HEK293 (cell line): ENCODE data around the gene AP3B1.

ENCODE experiments used
- CTCF ChIA-PET: fragments of 350-600 bp; formaldehyde crosslinking; extraction: SDS; loops from one replicate; lab custom pipeline; 2021; ENCODE audit warnings: antibody characterized with exemption; lab: Yijun Ruan, JAX
- POLR2A ChIA-PET: fragments of 300-600 bp; formaldehyde crosslinking; extraction: SDS; loops from one replicate; lab custom pipeline; 2020; ENCODE audit warnings: antibody characterized with exemption, inconsistent platforms; lab: Yijun Ruan, JAX
- H3K27ac ChIP-seq: fragments of 200-500 bp; sonication (Bioruptor generic); 2 replicates; pipeline ENCODE4 v1.5.1; 2014; ENCODE audit warnings: low read depth, low read length, control low read depth, inconsistent platforms; ENCODE audit errors: extremely low read depth
- H3K36me3 ChIP-seq, 2 experiments: fragments of 200-500 bp in 1 of 2; sonication (Bioruptor generic) in 1 of 2; 1 replicate in 1 of 2; 2 replicates in 1 of 2; pipeline ENCODE4 v1.5.1; 2014 to 2017; ENCODE audit warnings: inconsistent platforms in 2 of 2, low read length in 2 of 2; ENCODE audit not compliant: control insufficient read depth in 2 of 2, insufficient read depth in 1 of 2
- H3K4me1 ChIP-seq: fragments of 200-500 bp; sonication (Bioruptor generic); 2 replicates; pipeline ENCODE4 v1.5.1; 2014; ENCODE audit warnings: mild to moderate bottlenecking, low read length, inconsistent platforms; ENCODE audit not compliant: control insufficient read depth, insufficient read depth
- H3K4me3 ChIP-seq: 2 replicates; pipeline ENCODE4 v1.5.1; 2011; ENCODE audit warnings: low read depth, mild to moderate bottlenecking, control low read depth, low read length, moderate library complexity
- H3K9me3 ChIP-seq: fragments of 200-500 bp; sonication (Bioruptor generic); 2 replicates; pipeline ENCODE4 v1.5.1; 2014; ENCODE audit warnings: low read depth, low read length, inconsistent platforms; ENCODE audit not compliant: control insufficient read depth, insufficient read depth
- ATF2 ChIP-seq: fragments of 450-650 bp; formaldehyde crosslinking; IDR thresholded peaks from 2 replicates; pipeline ENCODE4 v1.5.1; 2016; ENCODE audit warnings: missing biosample characterization, missing genetic modification characterization, low read depth
- HOXC10 ChIP-seq: sonication (generic); formaldehyde crosslinking; IDR thresholded peaks from 2 replicates; pipeline ENCODE4 v1.8.1; 2023; ENCODE audit warnings: mild to moderate bottlenecking, missing genetic modification reagents
- MZF1 ChIP-seq: fragments of 450-650 bp; formaldehyde crosslinking; IDR thresholded peaks from 2 replicates; pipeline ENCODE4 v1.5.1; 2017; ENCODE audit warnings: missing biosample characterization, missing genetic modification characterization, borderline replicate concordance
- OSR2 ChIP-seq: fragments of 450-650 bp; formaldehyde crosslinking; IDR thresholded peaks from 2 replicates; pipeline ENCODE4 v1.5.1; 2016; ENCODE audit warnings: missing biosample characterization, missing genetic modification characterization
- PRDM1 ChIP-seq: fragments of 450-650 bp; formaldehyde crosslinking; IDR thresholded peaks from 2 replicates; pipeline ENCODE4; 2016; ENCODE audit warnings: missing biosample characterization, missing genetic modification characterization
- SP3 ChIP-seq: fragments of 450-650 bp; formaldehyde crosslinking; IDR thresholded peaks from 2 replicates; pipeline ENCODE4 v1.5.1; 2016; ENCODE audit warnings: missing biosample characterization, missing genetic modification characterization
- TCF7L2 ChIP-seq: IDR thresholded peaks from 2 replicates; pipeline ENCODE4 v1.6.1; 2011; ENCODE audit warnings: low read depth, mild to moderate bottlenecking, inconsistent platforms, low read length, moderate library complexity, borderline replicate concordance
- ZFHX2 ChIP-seq: fragments of 450-650 bp; formaldehyde crosslinking; conservative IDR thresholded peaks from 2 replicates; pipeline ENCODE4 v1.5.1; 2016; ENCODE audit warnings: missing biosample characterization, missing genetic modification characterization
- ZFP41 ChIP-seq: fragments of 450-650 bp; formaldehyde crosslinking; IDR thresholded peaks from 2 replicates; pipeline ENCODE4 v1.5.1; 2016; ENCODE audit warnings: missing biosample characterization, missing genetic modification characterization, borderline replicate concordance
- ZNF112 ChIP-seq: fragments of 450-650 bp; formaldehyde crosslinking; IDR thresholded peaks from 2 replicates; pipeline ENCODE4 v1.5.0; 2017; ENCODE audit warnings: missing biosample characterization, missing genetic modification characterization
- ZNF174 ChIP-seq: fragments of 450-650 bp; formaldehyde crosslinking; IDR thresholded peaks from 2 replicates; pipeline ENCODE4 v1.5.0; 2017; ENCODE audit warnings: missing biosample characterization, mild to moderate bottlenecking, missing genetic modification characterization
- ZNF24 ChIP-seq: fragments of 450-650 bp; formaldehyde crosslinking; IDR thresholded peaks from 2 replicates; pipeline ENCODE4 v1.5.1; 2016; ENCODE audit warnings: missing biosample characterization, missing genetic modification characterization
- ZNF302 ChIP-seq: fragments of 450-650 bp; formaldehyde crosslinking; IDR thresholded peaks from 2 replicates; pipeline ENCODE4 v1.5.1; 2016; ENCODE audit warnings: missing biosample characterization, missing genetic modification characterization, low read depth
- ZNF366 ChIP-seq: fragments of 450-650 bp; formaldehyde crosslinking; conservative IDR thresholded peaks from 2 replicates; pipeline ENCODE4 v1.5.1; 2016; ENCODE audit warnings: missing biosample characterization, missing genetic modification characterization
- ZNF37A ChIP-seq: fragments of 450-650 bp; IDR thresholded peaks from 2 replicates; pipeline ENCODE4 v1.5.1; 2018; ENCODE audit warnings: missing biosample characterization, missing genetic modification characterization
- ZNF521 ChIP-seq: fragments of 450-650 bp; formaldehyde crosslinking; IDR thresholded peaks from 2 replicates; pipeline ENCODE4 v1.5.1; 2017; ENCODE audit warnings: missing biosample characterization, mild to moderate bottlenecking, missing genetic modification characterization
- ZNF580 ChIP-seq: fragments of 450-650 bp; formaldehyde crosslinking; IDR thresholded peaks from 2 replicates; pipeline ENCODE4 v1.5.1; 2016; ENCODE audit warnings: missing biosample characterization, missing genetic modification characterization
- ZNF585B ChIP-seq: fragments of 450-650 bp; formaldehyde crosslinking; IDR thresholded peaks from 2 replicates; pipeline ENCODE4 v1.5.1; 2016; ENCODE audit warnings: missing biosample characterization, missing genetic modification characterization
- ZNF621 ChIP-seq: fragments of 450-650 bp; formaldehyde crosslinking; IDR thresholded peaks from 2 replicates; pipeline ENCODE4 v1.5.1; 2017; ENCODE audit warnings: missing biosample characterization, missing genetic modification characterization
- ZNF639 ChIP-seq: fragments of 450-650 bp; formaldehyde crosslinking; IDR thresholded peaks from 2 replicates; pipeline ENCODE4 v1.5.1; 2016; ENCODE audit warnings: missing biosample characterization, missing genetic modification characterization
- ZNF677 ChIP-seq: fragments of 450-650 bp; IDR thresholded peaks from 2 replicates; pipeline ENCODE4 v1.5.0; 2018; ENCODE audit warnings: missing biosample characterization, mild to moderate bottlenecking, missing genetic modification characterization, moderate library complexity
- ZNF701 ChIP-seq: fragments of 450-650 bp; formaldehyde crosslinking; IDR thresholded peaks from 2 replicates; pipeline ENCODE4 v1.5.1; 2016; ENCODE audit warnings: missing biosample characterization, missing genetic modification characterization
- ZNF704 ChIP-seq: fragments of 450-650 bp; formaldehyde crosslinking; IDR thresholded peaks from 2 replicates; pipeline ENCODE4 v1.5.1; 2016; ENCODE audit warnings: missing biosample characterization, missing genetic modification characterization
- ZNF707 ChIP-seq: fragments of 450-650 bp; formaldehyde crosslinking; IDR thresholded peaks from 2 replicates; pipeline ENCODE4 v1.5.1; 2016; ENCODE audit warnings: missing biosample characterization, missing genetic modification characterization

The AP3B1 gene

GRCh38 chr5:78294248-78295034 is at the start of gene AP3B1 (continued):
- TF ChIP-seq ZNF24 = peak; percentile 58; the same call in 1 of the 2 replicates

GRCh38 chr5:78341440-78341839 is 46.9 kb upstream of the AP3B1 start:
- Histone ChIP-seq H3K4me1 (no peaks in the 10 kb centered on the region), H3K4me3 (no peak overlapping the region), H3K27ac (no peak overlapping the region), H3K36me3 (no peaks in the 10 kb centered on the region), H3K9me3 (no peaks in the 10 kb centered on the region)
- ChIA-PET POLR2A (no interaction called here), CTCF (no interaction called here)
- TF ChIP-seq ZNF37A (tag by site-specific recombination) (no peak), ZNF677 (tag by site-specific recombination) (no peak), ZFP41 (no peak), ZNF112 (tag by site-specific recombination) (no peak), ZNF521 (tag by site-specific recombination) (no peak), ZNF639 (tag by site-specific recombination) (no peak), ZNF302 (tag by site-specific recombination) (no peak), ZNF580 (tag by site-specific recombination) (no peak)

- Histone ChIP-seq H3K27ac (no peak overlapping the region), H3K9me3 (no peaks in the 10 kb centered on the region), H3K4me3 (no peak overlapping the region), H3K4me1 (no peaks in the 10 kb centered on the region)
- POLR2A ChIA-PET = no interaction called here
- CTCF ChIA-PET = no interaction called here
- TF ChIP-seq SP3 (tag by site-specific recombination) (no peak), TCF7L2 (no peak), OSR2 (no peak)
- TF ChIP-seq, all 188 proteins: peak for 0
- no peaks in the 10 kb centered on the region for H3K36me3 ChIP-seq
Measured at GRCh38 chr5:78339617-78340436, 45.3 kb upstream of the AP3B1 start.

GRCh38 chr5:78336698-78337097 is 42.2 kb upstream of the AP3B1 start:
- ChIA-PET CTCF (interaction anchor here (0.6 to 1.0 kb wide), 2 partner anchors 201 to 566 kb away, joined by 3 read pairs; no protein-coding TSS in a partner anchor), POLR2A (no interaction called here)
- H3K36me3 ChIP-seq = no peaks in the 10 kb centered on the region
- no peaks in the 10 kb centered on the region for H3K9me3 ChIP-seq
- no peaks in the 10 kb centered on the region for H3K4me1 ChIP-seq
- H3K4me3 ChIP-seq = no peak overlapping the region
- no peak overlapping the region for H3K27ac ChIP-seq
- TF ChIP-seq ZNF585B (tag by site-specific recombination) = no peak
- TF ChIP-seq ZNF174 = no peak
- peak; percentile 76 for TF ChIP-seq PRDM1
- no peak for TF ChIP-seq ZNF701 (tag by site-specific recombination)
- no peak for TF ChIP-seq HOXC10
- TF ChIP-seq ZNF704 (tag by site-specific recombination) = no peak
- peak; percentile 48; the same call in 1 of the 2 replicates for TF ChIP-seq ZNF366 (tag by site-specific recombination)
- no peak for TF ChIP-seq ZFHX2
- TF ChIP-seq ZNF621 = no peak
- no peak for TF ChIP-seq MZF1 (tag by site-specific recombination)
- no peak for TF ChIP-seq ATF2 (tag by site-specific recombination)
- TF ChIP-seq ZNF707 (tag by site-specific recombination) = no peak
